ENCODE measurements around the gene TP53INP2.

The TP53INP2 gene

GRCh38 chr20:34732523-34732922 is 28.4 kb downstream of the TP53INP2 start:
- DNase-seq (ENCODE audit: low read depth): no peak
- no peak for TF ChIP-seq CTCF (IDR thresholded peaks at IDR 0.05; ENCODE audit: low read depth, low read length, missing control alignments)
- H3K4me3 ChIP-seq (ENCODE audit: low read depth, low read length): no peak overlapping the region
- in situ Hi-C loops (cut with HindIII; ENCODE audit: low sequenced_read_pairs): no loop called here

- in situ Hi-C loops (cut with HindIII; ENCODE audit: low sequenced_read_pairs): no loop called here
- no peak for TF ChIP-seq CTCF (IDR thresholded peaks at IDR 0.05; ENCODE audit: low read depth, low read length, missing control alignments)
- H3K4me3 ChIP-seq (ENCODE audit: low read depth, low read length): no peak overlapping the region
- no peak for DNase-seq (ENCODE audit: low read depth)
These were observed 32.1 kb downstream of the TP53INP2 start for GRCh38 chr20:34736106-34736735.

- no peak for TF ChIP-seq CTCF (IDR thresholded peaks at IDR 0.05; ENCODE audit: low read depth, low read length, missing control alignments)
- no peak overlapping the region for H3K4me3 ChIP-seq (ENCODE audit: low read depth, low read length)
- in situ Hi-C loops (cut with HindIII; ENCODE audit: low sequenced_read_pairs): no loop called here
- DNase-seq (ENCODE audit: low read depth): no peak
These were observed 38.9 kb downstream of the TP53INP2 start for GRCh38 chr20:34743039-34743438.

- in situ Hi-C loops (cut with HindIII; ENCODE audit: low sequenced_read_pairs): no loop called here
- DNase-seq (ENCODE audit: low read depth): no peak
- H3K4me3 ChIP-seq (ENCODE audit: low read depth, low read length): no peak overlapping the region
These were observed 40.2 kb downstream of the TP53INP2 start for GRCh38 chr20:34744340-34744739.

GRCh38 chr20:34744847-34745246 is 40.7 kb downstream of the TP53INP2 start:
- no peak for DNase-seq (ENCODE audit: low read depth)
- no peak for TF ChIP-seq CTCF (IDR thresholded peaks at IDR 0.05; ENCODE audit: low read depth, low read length, missing control alignments)
- no peak overlapping the region for H3K4me3 ChIP-seq (ENCODE audit: low read depth, low read length)
- in situ Hi-C loops (cut with HindIII; ENCODE audit: low sequenced_read_pairs): no loop called here

More at GRCh38 chr20:34744340-34744739, 40.2 kb downstream of the TP53INP2 start:
- TF ChIP-seq CTCF (IDR thresholded peaks at IDR 0.05; ENCODE audit: low read depth, low read length, missing control alignments): no peak

GRCh38 chr20:34746674-34747073 is 42.5 kb downstream of the TP53INP2 start:
- DNase-seq (ENCODE audit: low read depth): no peak
- in situ Hi-C loops (cut with HindIII; ENCODE audit: low sequenced_read_pairs): no loop called here
- H3K4me3 ChIP-seq (ENCODE audit: low read depth, low read length): no peak overlapping the region
- TF ChIP-seq CTCF (IDR thresholded peaks at IDR 0.05; ENCODE audit: low read depth, low read length, missing control alignments): no peak
